GM12891 (cell line): ENCODE measurements around the gene LUZP4.

ENCODE experiments used
- POLR2A ChIP-seq: IDR thresholded peaks from 2 replicates; pipeline ENCODE4 v1.6.1; 2011; ENCODE audit warnings: low read depth, low read length, control low read depth
- POLR2AphosphoS5 ChIP-seq: IDR thresholded peaks from 2 replicates; pipeline ENCODE4 v1.6.1; 2011; ENCODE audit warnings: low read depth, low read length, control low read depth

DNA sequence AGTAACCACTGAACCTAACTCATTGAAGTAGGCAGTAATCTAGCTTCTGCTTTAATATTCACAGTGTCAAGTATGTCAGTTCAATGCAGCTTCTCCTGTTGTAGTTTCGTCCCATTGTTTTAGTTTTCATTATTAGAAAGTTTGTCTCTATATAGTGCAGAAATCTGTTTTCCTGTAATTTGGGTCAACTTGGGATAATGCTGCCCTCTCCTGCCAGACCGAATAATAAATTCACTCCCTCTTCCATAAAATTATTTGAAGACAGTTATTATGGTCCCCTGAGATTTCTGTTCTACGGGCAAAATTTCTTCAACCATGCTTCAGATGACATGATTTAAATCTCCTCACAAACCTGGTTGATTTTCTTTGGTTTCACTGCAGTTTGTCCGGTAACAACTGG, 4.6 kb upstream of the LUZP4 start:
- TF ChIP-seq POLR2AphosphoS5 (no peak), POLR2A (no peak)
